Activated T-helper 17 cell treated with anti-CD3 and anti-CD28 coated beads, Interleukin-2, amount 50 U/mL, for 72 hours (primary cell): Measurements from ENCODE around the gene KCNAB1. TPM values are rescaled to one million over a fixed set of nuclear protein-coding genes. Genes with fewer than 3 reads are reported as not detected.

Source experiments
- ATAC-seq: fragments of 150-1000 bp; cut with Tn5 transposase; replicated peaks from 2 replicates; pipeline ENCODE4 v1.10.0; 2021; ENCODE audit warnings: mild to moderate bottlenecking, moderate library complexity
- H3K27ac Mint-ChIP-seq: one replicate; pipeline ENCODE4 v1.8.0; 2022; ENCODE audit warnings: mixed read lengths
- H3K27me3 Mint-ChIP-seq: one replicate; pipeline ENCODE4 v1.8.0; 2022; ENCODE audit warnings: mixed read lengths
- H3K36me3 Mint-ChIP-seq: one replicate; pipeline ENCODE4 v1.8.0; 2022; ENCODE audit warnings: low read depth, mild to moderate bottlenecking, mixed read lengths
- H3K4me1 Mint-ChIP-seq: one replicate; pipeline ENCODE4 v1.8.0; 2022; ENCODE audit warnings: mixed read lengths
- H3K4me3 Mint-ChIP-seq: one replicate; pipeline ENCODE4 v1.8.0; 2022; ENCODE audit warnings: mild to moderate bottlenecking, mixed read lengths
- H3K9me3 Mint-ChIP-seq: one replicate; pipeline ENCODE4 v1.8.0; 2022; ENCODE audit warnings: mixed read lengths
- total RNA-seq, 2 donors: library from RNA; stranded (reverse); gene quantifications; one replicate each; pipeline ENCODE4 v1.2.3, GENCODE V29; 2022

KCNAB1 gene
- total RNA-seq, 2 donors from 2014 or later: not detected

GRCh38 chr3:156396851-156397250 lies 276.5 kb downstream of the KCNAB1 start:
- Mint-ChIP-seq H3K4me1 (no peaks in the 10 kb centered on the region), H3K4me3 (no peak overlapping the region), H3K27me3 (peaks cover 6% of the 10 kb centered on the region), H3K36me3 (no peaks in the 10 kb centered on the region), H3K9me3 (no peaks in the 10 kb centered on the region), H3K27ac (no peak overlapping the region)
- ATAC-seq: no peak

GRCh38 chr3:156397534-156397933 lies 277.2 kb downstream of the KCNAB1 start:
- H3K36me3 Mint-ChIP-seq: no peaks in the 10 kb centered on the region
- H3K27ac Mint-ChIP-seq: no peak overlapping the region
- H3K9me3 Mint-ChIP-seq: no peaks in the 10 kb centered on the region

GRCh38 chr3:156400062-156400461 lies 279.7 kb downstream of the KCNAB1 start:
- Mint-ChIP-seq H3K36me3 (no peaks in the 10 kb centered on the region), H3K27ac (no peak overlapping the region), H3K27me3 (peaks cover 3% of the 10 kb centered on the region), H3K4me1 (no peaks in the 10 kb centered on the region), H3K9me3 (no peaks in the 10 kb centered on the region), H3K4me3 (no peak overlapping the region)
- no peak for ATAC-seq

More at GRCh38 chr3:156397534-156397933, 277.2 kb downstream of the KCNAB1 start:
- Mint-ChIP-seq H3K27me3 (peaks cover 6% of the 10 kb centered on the region), H3K4me1 (no peaks in the 10 kb centered on the region), H3K4me3 (no peak overlapping the region)
- ATAC-seq: no peak

GRCh38 chr3:156400735-156401134 lies 280.4 kb downstream of the KCNAB1 start:
- ATAC-seq: no peak
- H3K4me1 Mint-ChIP-seq: no peaks in the 10 kb centered on the region
- peaks cover 3% of the 10 kb centered on the region for H3K27me3 Mint-ChIP-seq
- no peak overlapping the region for H3K27ac Mint-ChIP-seq
- H3K9me3 Mint-ChIP-seq: no peaks in the 10 kb centered on the region
- no peaks in the 10 kb centered on the region for H3K36me3 Mint-ChIP-seq
- no peak overlapping the region for H3K4me3 Mint-ChIP-seq

GRCh38 chr3:156404217-156404616 lies 283.8 kb downstream of the KCNAB1 start:
- H3K9me3 Mint-ChIP-seq: no peaks in the 10 kb centered on the region
- H3K36me3 Mint-ChIP-seq: no peaks in the 10 kb centered on the region
- no peaks in the 10 kb centered on the region for H3K4me1 Mint-ChIP-seq
- H3K4me3 Mint-ChIP-seq: no peak overlapping the region
- ATAC-seq: no peak
- H3K27ac Mint-ChIP-seq: no peak overlapping the region
- H3K27me3 Mint-ChIP-seq: peaks cover 3% of the 10 kb centered on the region

- Mint-ChIP-seq H3K36me3 (no peaks in the 10 kb centered on the region), H3K27ac (no peak overlapping the region), H3K4me1 (no peaks in the 10 kb centered on the region), H3K4me3 (no peak overlapping the region), H3K9me3 (no peaks in the 10 kb centered on the region), H3K27me3 (peaks cover 3% of the 10 kb centered on the region)
- ATAC-seq: no peak
These were observed 286.0 kb downstream of the KCNAB1 start for GRCh38 chr3:156406393-156406792.

- Mint-ChIP-seq H3K4me3 (no peak overlapping the region), H3K27ac (no peak overlapping the region), H3K9me3 (no peaks in the 10 kb centered on the region), H3K4me1 (no peaks in the 10 kb centered on the region), H3K36me3 (no peaks in the 10 kb centered on the region), H3K27me3 (peaks cover 12% of the 10 kb centered on the region)
- no peak for ATAC-seq
These were observed 287.3 kb downstream of the KCNAB1 start for GRCh38 chr3:156407617-156408225.

GRCh38 chr3:156409694-156410093 lies 289.3 kb downstream of the KCNAB1 start:
- Mint-ChIP-seq H3K27ac (no peak overlapping the region), H3K36me3 (no peaks in the 10 kb centered on the region), H3K9me3 (no peaks in the 10 kb centered on the region), H3K27me3 (peaks cover 12% of the 10 kb centered on the region), H3K4me3 (no peak overlapping the region), H3K4me1 (no peaks in the 10 kb centered on the region)
- ATAC-seq: no peak

- H3K4me3 Mint-ChIP-seq: no peak overlapping the region
- no peaks in the 10 kb centered on the region for H3K36me3 Mint-ChIP-seq
- ATAC-seq: no peak
- no peak overlapping the region for H3K27ac Mint-ChIP-seq
- H3K27me3 Mint-ChIP-seq: peaks cover 23% of the 10 kb centered on the region
- H3K4me1 Mint-ChIP-seq: no peaks in the 10 kb centered on the region
- peaks cover 5% of the 10 kb centered on the region for H3K9me3 Mint-ChIP-seq
These were observed 292.2 kb downstream of the KCNAB1 start for GRCh38 chr3:156412600-156412999.

GRCh38 chr3:156413293-156413892 lies 293.0 kb downstream of the KCNAB1 start:
- Mint-ChIP-seq H3K9me3 (peaks cover 5% of the 10 kb centered on the region), H3K4me1 (no peaks in the 10 kb centered on the region)
- no peak for ATAC-seq

GRCh38 chr3:156416846-156417558 lies 296.6 kb downstream of the KCNAB1 start:
- Mint-ChIP-seq H3K27me3 (peaks cover 18% of the 10 kb centered on the region), H3K36me3 (no peaks in the 10 kb centered on the region), H3K4me3 (no peak overlapping the region), H3K27ac (no peak overlapping the region), H3K9me3 (peaks cover 5% of the 10 kb centered on the region), H3K4me1 (no peaks in the 10 kb centered on the region)
- no peak for ATAC-seq

More at GRCh38 chr3:156413293-156413892, 293.0 kb downstream of the KCNAB1 start:
- H3K27ac Mint-ChIP-seq: no peak overlapping the region
- H3K4me3 Mint-ChIP-seq: no peak overlapping the region
- H3K27me3 Mint-ChIP-seq: peaks cover 26% of the 10 kb centered on the region
- no peaks in the 10 kb centered on the region for H3K36me3 Mint-ChIP-seq

GRCh38 chr3:156417559-156418132 lies 297.3 kb downstream of the KCNAB1 start:
- Mint-ChIP-seq H3K27ac (no peak overlapping the region), H3K4me3 (no peak overlapping the region), H3K9me3 (peaks cover 5% of the 10 kb centered on the region), H3K27me3 (peaks cover 15% of the 10 kb centered on the region), H3K36me3 (no peaks in the 10 kb centered on the region), H3K4me1 (no peaks in the 10 kb centered on the region)
- ATAC-seq: no peak

- Mint-ChIP-seq H3K9me3 (peaks cover 5% of the 10 kb centered on the region), H3K27ac (no peak overlapping the region), H3K4me3 (no peak overlapping the region), H3K27me3 (peaks cover 14% of the 10 kb centered on the region), H3K36me3 (no peaks in the 10 kb centered on the region), H3K4me1 (no peaks in the 10 kb centered on the region)
- ATAC-seq: no peak
These were observed 298.1 kb downstream of the KCNAB1 start for GRCh38 chr3:156418428-156418827.

GRCh38 chr3:156421534-156421933 lies 301.2 kb downstream of the KCNAB1 start:
- no peak for ATAC-seq
- H3K36me3 Mint-ChIP-seq: no peaks in the 10 kb centered on the region
- peaks cover 8% of the 10 kb centered on the region for H3K27me3 Mint-ChIP-seq
- H3K4me1 Mint-ChIP-seq: no peaks in the 10 kb centered on the region
- H3K4me3 Mint-ChIP-seq: no peak overlapping the region
- no peaks in the 10 kb centered on the region for H3K9me3 Mint-ChIP-seq
- no peak overlapping the region for H3K27ac Mint-ChIP-seq

GRCh38 chr3:156424758-156425157 lies 304.4 kb downstream of the KCNAB1 start:
- Mint-ChIP-seq H3K27ac (no peak overlapping the region), H3K4me3 (no peak overlapping the region), H3K9me3 (no peaks in the 10 kb centered on the region), H3K27me3 (peaks cover 4% of the 10 kb centered on the region), H3K36me3 (no peaks in the 10 kb centered on the region), H3K4me1 (no peaks in the 10 kb centered on the region)
- no peak for ATAC-seq
